CD4-positive, alpha-beta T cell (primary cell): ENCODE results near the gene SAE1. TPM values are rescaled to one million over a fixed set of nuclear protein-coding genes. Genes with fewer than 3 reads are reported as not detected.

Experiments
- ATAC-seq: fragments of 200-7000 bp; cut with Tn5 transposase; one replicate; pipeline ENCODE4 v1.10.0; 2022; ENCODE audit warnings: mild to moderate bottlenecking; ENCODE audit not compliant: poor library complexity
- CTCF ChIA-PET: fragments of 350-600 bp; sonication (Branson Sonifier 250); formaldehyde crosslinking; loops from one replicate; lab custom pipeline; 2021; ENCODE audit warnings: antibody characterized with exemption, inconsistent platforms; lab: Charles Lee
- POLR2A ChIA-PET: fragments of 350-600 bp; sonication (Branson Sonifier 250); formaldehyde crosslinking; loops from one replicate; lab custom pipeline; 2021; ENCODE audit warnings: antibody characterized with exemption, inconsistent platforms; lab: Charles Lee
- DNase-seq, 14 experiments: peaks; one replicate each; pipeline ENCODE4 v3.0.0-alpha.2; 2013 to 2020; ENCODE audit warnings: mixed read lengths in 2 of 14
- H3K27ac ChIP-seq, 2 donors: one replicate each; pipeline versions ENCODE4 v1.5.1 to v1.7.0; 2013; ENCODE audit warnings: low read length in 2 of 2, low read depth in 1 of 2, mild to moderate bottlenecking in 1 of 2
- H3K27me3 ChIP-seq, 2 experiments: 1 replicate in 1 of 2; 2 replicates in 1 of 2; pipeline versions ENCODE4 v1.6.1 to v1.7.0; 2013; ENCODE audit warnings: low read length in 2 of 2, control low read depth in 1 of 2, mild to moderate bottlenecking in 1 of 2, moderate library complexity in 1 of 2; ENCODE audit not compliant: insufficient read depth in 2 of 2, control insufficient read depth in 1 of 2
- H3K36me3 ChIP-seq: one replicate; pipeline ENCODE4 v1.6.1; 2013; ENCODE audit warnings: low read length, control low read depth; ENCODE audit not compliant: insufficient read depth
- H3K4me1 ChIP-seq: one replicate; pipeline ENCODE4 v1.6.1; 2013; ENCODE audit warnings: low read length, control low read depth; ENCODE audit not compliant: insufficient read depth
- H3K4me3 ChIP-seq: one replicate; pipeline ENCODE4 v1.5.1; 2013; ENCODE audit warnings: mild to moderate bottlenecking, low read length, moderate library complexity
- H3K9me3 ChIP-seq, 2 experiments: 1 replicate in 1 of 2; 2 replicates in 1 of 2; pipeline versions ENCODE4 v1.6.1 to v1.7.0; 2013; ENCODE audit warnings: low read length in 2 of 2, mild to moderate bottlenecking in 2 of 2, control low read depth in 1 of 2, moderate library complexity in 1 of 2; ENCODE audit not compliant: control insufficient read depth in 1 of 2, insufficient read depth in 1 of 2
- H3K27ac Mint-ChIP-seq: one replicate; pipeline ENCODE4 v1.8.0; 2020; ENCODE audit warnings: mixed read lengths
- H3K27me3 Mint-ChIP-seq: one replicate; pipeline ENCODE4 v1.8.0; 2021; ENCODE audit warnings: mixed read lengths
- H3K36me3 Mint-ChIP-seq: one replicate; pipeline ENCODE4 v1.8.0; 2021; ENCODE audit warnings: low read depth, mixed read lengths
- H3K4me1 Mint-ChIP-seq: one replicate; pipeline ENCODE4 v1.8.0; 2021; ENCODE audit warnings: low read depth, mixed read lengths
- H3K4me3 Mint-ChIP-seq: one replicate; pipeline ENCODE4 v1.8.0; 2020; ENCODE audit warnings: mild to moderate bottlenecking, mixed read lengths
- H3K9me3 Mint-ChIP-seq: one replicate; pipeline ENCODE4 v1.8.0; 2020; ENCODE audit warnings: mixed read lengths
- intact Hi-C, 2 experiments: fragments of 100-400 bp; cut with DNase I in 1 of 2; cut with micrococcal nuclease in 1 of 2; formaldehyde crosslinking; loops; one replicate each; pipeline versions ENCODE4 v1.15.1 to v1.9.0; 2023 to 2025; cut with DNase I, micrococcal nuclease
- total RNA-seq, 174 experiments: library from RNA in 2 of 174; stranded (reverse) in 2 of 174; gene quantifications; one replicate each; pipeline ENCODE4 v1.2.3 and lab custom pipeline; 2021 to 2026
- TF ChIP-seq, protein P1 (sequence below): fragments of 200-600 bp; IDR thresholded peaks from one replicate; pipeline ENCODE4 v1.8.0; 2022; ENCODE audit warnings: antibody characterized with exemption, mild to moderate bottlenecking

SAE1 gene
- total RNA-seq, 2 experiments from 2014 or later, result 29.6 to 30.9 TPM

DNA sequence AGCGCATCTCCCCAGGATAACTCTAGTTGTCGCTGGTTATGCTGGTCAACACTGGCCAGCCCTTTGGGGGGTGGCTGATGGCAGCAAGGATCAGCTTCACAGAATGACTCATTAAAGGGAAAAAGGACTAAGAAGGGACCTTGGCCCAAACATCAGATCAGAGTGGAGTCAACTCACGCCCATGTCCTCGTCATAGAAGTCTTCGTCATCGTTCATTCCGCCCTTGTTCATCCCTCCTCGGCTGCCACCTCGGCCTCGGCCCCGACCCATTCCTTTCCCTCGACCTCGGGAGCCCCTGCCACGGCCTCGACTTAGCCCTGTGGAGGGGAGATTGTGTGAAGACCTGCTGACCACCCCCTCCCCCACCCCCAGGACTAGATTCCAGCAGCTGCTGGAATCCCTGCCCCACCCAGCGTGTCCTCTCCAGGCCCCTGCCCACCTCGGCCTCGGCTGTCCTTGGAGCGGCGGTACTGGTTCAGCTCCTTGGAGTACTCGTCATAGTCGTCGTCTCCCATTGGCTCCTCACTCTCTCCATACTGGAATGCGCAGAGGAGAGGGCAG is 45.7 kb upstream of the SAE1 start:
- no peak overlapping the region for H3K4me3 Mint-ChIP-seq
- H3K36me3 Mint-ChIP-seq, result peaks cover 86% of the 10 kb centered on the region
- TF ChIP-seq, protein P1, sequence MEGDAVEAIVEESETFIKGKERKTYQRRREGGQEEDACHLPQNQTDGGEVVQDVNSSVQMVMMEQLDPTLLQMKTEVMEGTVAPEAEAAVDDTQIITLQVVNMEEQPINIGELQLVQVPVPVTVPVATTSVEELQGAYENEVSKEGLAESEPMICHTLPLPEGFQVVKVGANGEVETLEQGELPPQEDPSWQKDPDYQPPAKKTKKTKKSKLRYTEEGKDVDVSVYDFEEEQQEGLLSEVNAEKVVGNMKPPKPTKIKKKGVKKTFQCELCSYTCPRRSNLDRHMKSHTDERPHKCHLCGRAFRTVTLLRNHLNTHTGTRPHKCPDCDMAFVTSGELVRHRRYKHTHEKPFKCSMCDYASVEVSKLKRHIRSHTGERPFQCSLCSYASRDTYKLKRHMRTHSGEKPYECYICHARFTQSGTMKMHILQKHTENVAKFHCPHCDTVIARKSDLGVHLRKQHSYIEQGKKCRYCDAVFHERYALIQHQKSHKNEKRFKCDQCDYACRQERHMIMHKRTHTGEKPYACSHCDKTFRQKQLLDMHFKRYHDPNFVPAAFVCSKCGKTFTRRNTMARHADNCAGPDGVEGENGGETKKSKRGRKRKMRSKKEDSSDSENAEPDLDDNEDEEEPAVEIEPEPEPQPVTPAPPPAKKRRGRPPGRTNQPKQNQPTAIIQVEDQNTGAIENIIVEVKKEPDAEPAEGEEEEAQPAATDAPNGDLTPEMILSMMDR, result no peak
- no peaks in the 10 kb centered on the region for H3K9me3 Mint-ChIP-seq
- Histone ChIP-seq H3K27me3 (no peaks in the 10 kb centered on the region), H3K36me3 (peaks cover 93% of the 10 kb centered on the region), H3K4me3 (no peak overlapping the region), H3K27ac (no peak overlapping the region), H3K9me3 (no peaks in the 10 kb centered on the region), H3K4me1 (no peaks in the 10 kb centered on the region)
- no peak for DNase-seq
- intact Hi-C loops, result no loop called here
- ChIA-PET POLR2A (interaction anchor here (1.0 kb wide), 1 partner anchor 28 kb away, joined by 6 read pairs; the partner anchor contains the start of gene ZC3H4), CTCF (no interaction called here)
- H3K27ac Mint-ChIP-seq, result no peak overlapping the region
- no peak for ATAC-seq
- H3K4me1 Mint-ChIP-seq, result no peaks in the 10 kb centered on the region
- no peaks in the 10 kb centered on the region for H3K27me3 Mint-ChIP-seq

DNA sequence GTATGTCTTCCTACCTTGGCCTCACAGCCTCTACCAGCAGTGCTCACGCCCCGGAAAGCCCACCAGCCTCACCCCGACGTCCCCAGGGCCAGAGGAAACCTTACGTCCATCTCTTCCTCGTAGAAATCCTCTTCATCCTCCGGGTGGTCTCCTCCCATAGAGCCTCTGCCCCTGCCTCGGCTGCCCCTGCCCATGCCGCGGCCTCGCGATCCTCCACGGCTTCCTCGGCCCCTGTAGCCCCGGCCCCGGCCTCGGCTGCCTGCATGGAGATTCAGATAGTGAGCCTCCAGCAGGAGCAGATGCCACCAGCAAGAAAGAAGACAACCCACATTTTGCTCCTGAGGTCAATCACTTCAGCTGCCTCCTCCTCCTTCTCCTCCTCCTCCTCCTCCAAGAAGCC is 44.4 kb upstream of the SAE1 start:
- ChIA-PET CTCF (interaction anchor here (1.2 kb wide), 1 partner anchor 45 kb away, joined by 3 read pairs; the partner anchor contains the start of gene SAE1), POLR2A (no interaction called here)
- TF ChIP-seq, protein P1, result no peak
- ATAC-seq (no peak), DNase-seq (no peak)
- H3K4me3 Mint-ChIP-seq, result no peak overlapping the region
- Histone ChIP-seq H3K9me3 (no peaks in the 10 kb centered on the region), H3K4me1 (no peaks in the 10 kb centered on the region), H3K4me3 (no peak overlapping the region), H3K36me3 (peaks cover 93% of the 10 kb centered on the region), H3K27me3 (no peaks in the 10 kb centered on the region), H3K27ac (no peak overlapping the region)
- H3K27ac Mint-ChIP-seq, result no peak overlapping the region
- H3K27me3 Mint-ChIP-seq, result no peaks in the 10 kb centered on the region
- H3K4me1 Mint-ChIP-seq, result no peaks in the 10 kb centered on the region
- H3K36me3 Mint-ChIP-seq, result peaks cover 85% of the 10 kb centered on the region
- H3K9me3 Mint-ChIP-seq, result no peaks in the 10 kb centered on the region
- intact Hi-C loops, result no loop called here

DNA sequence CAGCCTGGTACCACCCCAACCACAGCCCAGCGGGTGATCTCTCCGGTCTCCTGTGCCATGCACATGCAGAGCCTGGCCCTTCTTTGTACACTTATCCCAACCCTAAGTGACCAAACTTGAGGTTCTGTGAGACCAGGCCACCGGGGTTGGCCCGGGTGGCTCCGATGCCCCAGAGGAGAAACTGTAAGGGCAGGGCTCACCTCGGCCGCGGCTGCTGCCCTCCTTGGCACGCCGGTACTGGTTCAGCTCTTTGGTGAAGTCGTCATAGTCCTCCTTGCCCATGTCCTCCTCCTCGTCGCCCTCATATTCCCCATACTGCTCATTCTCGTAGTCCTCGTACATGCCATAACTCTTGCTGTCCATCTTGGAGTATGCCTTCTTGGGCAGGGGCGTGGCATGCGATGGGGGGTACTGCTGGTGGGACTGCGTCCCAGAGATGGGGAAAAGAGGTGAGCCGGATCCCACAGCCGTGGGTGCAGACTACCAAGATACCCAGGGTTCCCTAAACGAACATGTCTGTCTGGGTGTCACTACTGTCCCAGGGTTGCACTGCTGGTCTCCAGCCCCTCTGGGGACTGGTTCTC is 40.8 kb upstream of the SAE1 start:
- Mint-ChIP-seq H3K27me3 (no peaks in the 10 kb centered on the region), H3K27ac (no peak overlapping the region), H3K9me3 (no peaks in the 10 kb centered on the region), H3K36me3 (peaks cover 80% of the 10 kb centered on the region), H3K4me3 (no peak overlapping the region), H3K4me1 (peaks cover 12% of the 10 kb centered on the region)
- H3K9me3 ChIP-seq, result no peaks in the 10 kb centered on the region
- H3K27me3 ChIP-seq, result no peaks in the 10 kb centered on the region
- intact Hi-C loops, result no loop called here
- ATAC-seq (no peak), DNase-seq (no peak)
- TF ChIP-seq, protein P1, result no peak
- peaks cover 17% of the 10 kb centered on the region for H3K4me1 ChIP-seq
- CTCF ChIA-PET, result interaction anchor here (0.6 kb wide), 1 partner anchor 23 kb away, joined by 3 read pairs; no protein-coding TSS in a partner anchor
- H3K27ac ChIP-seq, result no peak overlapping the region
- POLR2A ChIA-PET, result no interaction called here
- H3K4me3 ChIP-seq, result no peak overlapping the region
- peaks cover 86% of the 10 kb centered on the region for H3K36me3 ChIP-seq
